ENCODE results near the gene ACOT9.

GRCh38 chrX:23659339-23659738 lies 83.7 kb downstream of the ACOT9 start:
- TF ChIP-seq, protein P1, sequence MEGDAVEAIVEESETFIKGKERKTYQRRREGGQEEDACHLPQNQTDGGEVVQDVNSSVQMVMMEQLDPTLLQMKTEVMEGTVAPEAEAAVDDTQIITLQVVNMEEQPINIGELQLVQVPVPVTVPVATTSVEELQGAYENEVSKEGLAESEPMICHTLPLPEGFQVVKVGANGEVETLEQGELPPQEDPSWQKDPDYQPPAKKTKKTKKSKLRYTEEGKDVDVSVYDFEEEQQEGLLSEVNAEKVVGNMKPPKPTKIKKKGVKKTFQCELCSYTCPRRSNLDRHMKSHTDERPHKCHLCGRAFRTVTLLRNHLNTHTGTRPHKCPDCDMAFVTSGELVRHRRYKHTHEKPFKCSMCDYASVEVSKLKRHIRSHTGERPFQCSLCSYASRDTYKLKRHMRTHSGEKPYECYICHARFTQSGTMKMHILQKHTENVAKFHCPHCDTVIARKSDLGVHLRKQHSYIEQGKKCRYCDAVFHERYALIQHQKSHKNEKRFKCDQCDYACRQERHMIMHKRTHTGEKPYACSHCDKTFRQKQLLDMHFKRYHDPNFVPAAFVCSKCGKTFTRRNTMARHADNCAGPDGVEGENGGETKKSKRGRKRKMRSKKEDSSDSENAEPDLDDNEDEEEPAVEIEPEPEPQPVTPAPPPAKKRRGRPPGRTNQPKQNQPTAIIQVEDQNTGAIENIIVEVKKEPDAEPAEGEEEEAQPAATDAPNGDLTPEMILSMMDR (conservative IDR thresholded peaks at IDR 0.05; ENCODE audit: low read depth, low read length) = no peak
- TF ChIP-seq EZH2 (IDR thresholded peaks at IDR 0.05; ENCODE audit: borderline replicate concordance, low read depth, low read length, poor library complexity, severe bottlenecking) = no peak
